ENCODE results near the gene EXOSC9. TPM values are rescaled to one million over a fixed set of nuclear protein-coding genes. Genes with fewer than 3 reads are reported as not detected.
A peak's percentile ranks its signal among the peaks of the same experiment; 100 is the strongest.

Gene EXOSC9
- total RNA-seq, 1 donor from 2014 or later: 15.8 TPM

DNA sequence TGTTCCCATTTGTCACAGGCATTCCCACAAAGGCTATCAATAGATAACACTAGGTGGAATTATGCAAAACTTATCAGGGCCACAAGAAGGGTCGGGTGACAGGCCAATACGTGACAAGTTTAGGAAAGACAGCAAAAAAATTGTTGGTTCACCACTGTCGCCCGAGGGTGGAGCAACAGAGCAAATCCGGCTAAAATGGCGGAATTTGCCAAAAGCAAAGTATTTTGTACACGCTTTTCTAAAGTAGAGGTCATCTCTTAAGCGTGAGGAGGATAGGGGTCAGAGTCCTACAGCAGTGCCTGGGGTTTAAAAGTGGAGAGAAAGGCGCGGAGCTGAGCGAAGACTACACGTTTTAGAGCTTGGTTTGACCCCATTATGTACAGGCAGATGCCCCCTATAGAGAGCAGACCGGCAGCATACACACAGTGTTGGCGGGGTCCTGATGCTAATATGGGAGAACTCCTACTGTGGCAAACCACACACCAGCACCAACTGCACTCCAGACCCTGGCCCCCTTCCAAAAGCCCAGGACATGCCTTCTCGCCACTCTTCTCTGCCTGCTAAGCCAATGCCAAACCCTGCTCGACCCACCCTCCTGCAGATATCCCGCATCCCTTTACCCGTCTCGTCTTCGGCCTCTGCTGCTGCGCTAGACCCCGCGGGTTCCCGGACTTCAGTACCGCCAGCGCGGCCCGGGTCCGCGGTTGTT lies 21.8 kb downstream of the EXOSC9 start:
- Mint-ChIP-seq H3K27me3 (ENCODE audit: low read depth) (no peaks in the 10 kb centered on the region), H3K9me3 (ENCODE audit: low read depth) (no peaks in the 10 kb centered on the region), H3K36me3 (ENCODE audit: low read depth) (peaks cover 8% of the 10 kb centered on the region), H3K4me1 (ENCODE audit: low read depth) (peaks cover 51% of the 10 kb centered on the region), H3K27ac (ENCODE audit: unreplicated experiment) (peak overlapping the region; percentile 96), H3K4me3 (ENCODE audit: unreplicated experiment) (peak overlapping the region; percentile 93)
- TF ChIP-seq, protein P1, sequence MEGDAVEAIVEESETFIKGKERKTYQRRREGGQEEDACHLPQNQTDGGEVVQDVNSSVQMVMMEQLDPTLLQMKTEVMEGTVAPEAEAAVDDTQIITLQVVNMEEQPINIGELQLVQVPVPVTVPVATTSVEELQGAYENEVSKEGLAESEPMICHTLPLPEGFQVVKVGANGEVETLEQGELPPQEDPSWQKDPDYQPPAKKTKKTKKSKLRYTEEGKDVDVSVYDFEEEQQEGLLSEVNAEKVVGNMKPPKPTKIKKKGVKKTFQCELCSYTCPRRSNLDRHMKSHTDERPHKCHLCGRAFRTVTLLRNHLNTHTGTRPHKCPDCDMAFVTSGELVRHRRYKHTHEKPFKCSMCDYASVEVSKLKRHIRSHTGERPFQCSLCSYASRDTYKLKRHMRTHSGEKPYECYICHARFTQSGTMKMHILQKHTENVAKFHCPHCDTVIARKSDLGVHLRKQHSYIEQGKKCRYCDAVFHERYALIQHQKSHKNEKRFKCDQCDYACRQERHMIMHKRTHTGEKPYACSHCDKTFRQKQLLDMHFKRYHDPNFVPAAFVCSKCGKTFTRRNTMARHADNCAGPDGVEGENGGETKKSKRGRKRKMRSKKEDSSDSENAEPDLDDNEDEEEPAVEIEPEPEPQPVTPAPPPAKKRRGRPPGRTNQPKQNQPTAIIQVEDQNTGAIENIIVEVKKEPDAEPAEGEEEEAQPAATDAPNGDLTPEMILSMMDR (IDR thresholded peaks at IDR 0.05): peak; percentile 59
- no peak for DNase-seq (ENCODE audit: low spot score)

DNA sequence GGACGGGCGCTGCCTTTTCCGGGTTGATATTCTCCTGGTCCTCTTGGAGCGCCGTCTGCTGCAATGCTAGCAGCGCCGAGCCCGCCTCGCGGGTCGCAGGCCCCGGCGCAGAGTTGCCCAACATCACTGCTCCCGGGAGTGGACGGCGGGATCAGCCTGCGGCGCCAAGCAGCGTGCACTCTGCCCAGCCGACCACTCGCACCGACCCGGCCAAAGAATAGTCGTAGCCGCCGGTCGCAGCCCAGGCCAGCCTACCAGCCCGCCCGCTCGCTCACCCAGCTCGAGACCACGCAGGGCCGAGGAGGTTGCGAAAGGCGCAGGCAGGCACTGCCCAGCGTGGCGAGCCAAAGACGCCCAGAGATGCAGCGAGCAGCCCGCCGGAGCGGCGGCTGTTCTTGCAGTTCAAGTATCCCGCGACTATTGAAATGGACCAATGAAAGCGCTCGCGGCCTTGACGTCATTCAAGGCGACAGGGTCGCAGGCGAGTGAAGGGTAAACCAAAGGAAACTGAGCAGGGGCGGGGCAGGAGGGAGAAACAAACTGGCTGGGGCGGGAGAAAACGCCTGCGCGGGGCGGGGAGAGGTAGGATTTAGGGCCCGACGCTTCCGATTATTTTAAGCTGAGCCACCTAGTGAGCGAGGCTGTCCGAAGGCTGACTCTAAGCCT lies 22.5 kb downstream of the EXOSC9 start, which contains the start of gene CCNA2:
Gene CCNA2, minus strand, starts transcription at position 379 of the 666 bp plus-strand sequence. Its CDS starts 255 bp downstream, at position 124.
- H3K4me1 Mint-ChIP-seq (ENCODE audit: low read depth): peaks cover 44% of the 10 kb centered on the region
- H3K9me3 Mint-ChIP-seq (ENCODE audit: low read depth): no peaks in the 10 kb centered on the region
- H3K27me3 Mint-ChIP-seq (ENCODE audit: low read depth): no peaks in the 10 kb centered on the region
- TF ChIP-seq, protein P1 (IDR thresholded peaks at IDR 0.05): no peak
- H3K27ac Mint-ChIP-seq (ENCODE audit: unreplicated experiment): peak within 1 kb of the TSS; percentile 96
- H3K4me3 Mint-ChIP-seq (ENCODE audit: unreplicated experiment): peak within 1 kb of the TSS; percentile 93
- peaks cover 4% of the 10 kb centered on the region for H3K36me3 Mint-ChIP-seq (ENCODE audit: low read depth)
- DNase-seq (ENCODE audit: low spot score): peak; percentile 95

DNA sequence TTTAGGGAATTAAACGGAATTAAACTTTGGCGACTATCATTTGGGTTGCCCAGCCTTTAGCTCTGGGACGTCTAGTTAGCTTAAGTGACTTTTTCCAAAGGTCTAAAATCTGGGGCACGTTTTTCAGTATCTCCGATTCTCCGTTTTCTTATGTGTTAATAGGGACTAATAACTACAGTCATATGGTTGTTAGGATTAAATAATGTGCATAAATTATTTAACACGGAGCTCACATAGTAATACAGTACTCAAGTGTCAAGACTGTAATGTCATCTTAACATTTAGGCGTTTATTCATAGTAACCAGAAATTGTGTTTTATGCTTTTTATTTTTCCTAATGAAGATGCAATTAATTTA lies 23.0 kb downstream of the EXOSC9 start:
- TF ChIP-seq, protein P1 (IDR thresholded peaks at IDR 0.05): no peak
- Mint-ChIP-seq H3K4me1 (ENCODE audit: low read depth) (peaks cover 39% of the 10 kb centered on the region), H3K27ac (ENCODE audit: unreplicated experiment) (peak overlapping the region; percentile 96), H3K27me3 (ENCODE audit: low read depth) (no peaks in the 10 kb centered on the region), H3K9me3 (ENCODE audit: low read depth) (no peaks in the 10 kb centered on the region), H3K36me3 (ENCODE audit: low read depth) (peaks cover 4% of the 10 kb centered on the region), H3K4me3 (ENCODE audit: unreplicated experiment) (peak overlapping the region; percentile 93)
- DNase-seq (ENCODE audit: low spot score): no peak

DNA sequence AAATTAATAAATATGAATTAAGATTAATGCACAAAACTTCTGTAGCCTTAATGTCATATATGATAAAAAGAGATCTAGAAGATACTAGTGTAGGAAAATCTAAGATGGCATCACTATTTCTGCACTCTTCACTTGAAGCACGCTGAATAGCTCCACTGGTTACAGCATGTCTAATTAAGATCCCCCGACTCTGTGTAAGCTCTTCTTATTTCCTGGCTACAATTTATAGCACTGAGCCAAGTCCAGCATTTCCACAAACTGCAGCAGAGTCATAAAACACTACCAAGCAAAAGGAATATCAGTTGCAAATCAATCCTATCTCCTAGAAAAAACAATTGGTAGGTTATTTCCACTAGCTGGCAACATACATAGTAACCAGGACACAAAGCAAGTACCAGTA lies 23.8 kb downstream of the EXOSC9 start:
- no peak for DNase-seq (ENCODE audit: low spot score)
- peaks cover 31% of the 10 kb centered on the region for H3K4me1 Mint-ChIP-seq (ENCODE audit: low read depth)
- no peaks in the 10 kb centered on the region for H3K9me3 Mint-ChIP-seq (ENCODE audit: low read depth)
- H3K36me3 Mint-ChIP-seq (ENCODE audit: low read depth): peaks cover 4% of the 10 kb centered on the region
- H3K27me3 Mint-ChIP-seq (ENCODE audit: low read depth): no peaks in the 10 kb centered on the region
- TF ChIP-seq, protein P1 (IDR thresholded peaks at IDR 0.05): no peak
- H3K27ac Mint-ChIP-seq (ENCODE audit: unreplicated experiment): no peak overlapping the region
- H3K4me3 Mint-ChIP-seq (ENCODE audit: unreplicated experiment): no peak overlapping the region

DNA sequence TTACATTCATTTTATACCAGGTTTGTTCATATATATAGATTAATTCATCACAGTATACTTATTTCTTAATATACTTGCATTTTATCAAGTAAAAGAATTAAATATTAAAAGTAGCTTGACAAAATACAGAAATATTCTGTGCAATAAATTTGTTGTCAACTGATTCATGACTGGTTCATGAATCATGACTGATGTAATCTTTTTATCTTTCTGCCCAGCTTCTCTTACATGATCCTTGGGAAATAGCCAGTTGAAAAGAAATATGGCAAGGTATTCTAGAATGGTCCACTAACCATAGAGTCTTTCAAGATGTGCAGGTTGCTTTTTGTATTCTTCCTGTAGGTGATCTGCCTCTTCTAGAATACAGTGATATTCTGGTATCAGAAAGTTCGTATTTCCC lies 26.7 kb downstream of the EXOSC9 start:
- Mint-ChIP-seq H3K36me3 (ENCODE audit: low read depth) (peaks cover 10% of the 10 kb centered on the region), H3K9me3 (ENCODE audit: low read depth) (no peaks in the 10 kb centered on the region), H3K4me1 (ENCODE audit: low read depth) (peaks cover 7% of the 10 kb centered on the region), H3K4me3 (ENCODE audit: unreplicated experiment) (no peak overlapping the region), H3K27me3 (ENCODE audit: low read depth) (no peaks in the 10 kb centered on the region), H3K27ac (ENCODE audit: unreplicated experiment) (no peak overlapping the region)
- TF ChIP-seq, protein P1 (IDR thresholded peaks at IDR 0.05): no peak
- DNase-seq (ENCODE audit: low spot score): no peak
